Measurements from ENCODE around the gene CYP20A1.

DNA sequence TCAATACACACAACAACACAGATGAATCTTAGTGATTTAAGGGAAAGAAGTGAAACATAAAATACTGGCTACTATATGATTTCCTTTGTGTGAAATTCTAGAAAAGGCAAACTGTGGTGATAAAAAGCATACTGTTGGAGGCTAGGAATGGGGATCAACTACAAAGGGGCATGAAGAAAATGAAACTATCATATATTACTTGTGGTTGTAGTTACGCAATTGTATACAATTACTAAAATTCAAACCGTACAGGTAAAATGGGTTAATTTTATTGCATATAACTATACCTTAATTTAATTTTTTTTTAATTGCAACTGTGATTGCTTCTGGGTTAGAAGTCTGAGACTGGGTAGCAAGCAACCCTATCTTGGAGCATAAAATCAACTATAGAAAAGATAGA lies 47.7 kb downstream of the CYP20A1 start:
- TF ChIP-seq POLR2AphosphoS5 (IDR thresholded peaks at IDR 0.05; ENCODE audit: low read depth, low read length): no peak
- TF ChIP-seq TAF1 (IDR thresholded peaks at IDR 0.05; ENCODE audit: borderline replicate concordance, insufficient read depth, low read length): no peak
- no peak for TF ChIP-seq SIN3A (IDR thresholded peaks at IDR 0.05; ENCODE audit: borderline replicate concordance, insufficient read depth, low read length)
